ENCODE measurements around the gene ZIK1.

The ZIK1 gene

DNA sequence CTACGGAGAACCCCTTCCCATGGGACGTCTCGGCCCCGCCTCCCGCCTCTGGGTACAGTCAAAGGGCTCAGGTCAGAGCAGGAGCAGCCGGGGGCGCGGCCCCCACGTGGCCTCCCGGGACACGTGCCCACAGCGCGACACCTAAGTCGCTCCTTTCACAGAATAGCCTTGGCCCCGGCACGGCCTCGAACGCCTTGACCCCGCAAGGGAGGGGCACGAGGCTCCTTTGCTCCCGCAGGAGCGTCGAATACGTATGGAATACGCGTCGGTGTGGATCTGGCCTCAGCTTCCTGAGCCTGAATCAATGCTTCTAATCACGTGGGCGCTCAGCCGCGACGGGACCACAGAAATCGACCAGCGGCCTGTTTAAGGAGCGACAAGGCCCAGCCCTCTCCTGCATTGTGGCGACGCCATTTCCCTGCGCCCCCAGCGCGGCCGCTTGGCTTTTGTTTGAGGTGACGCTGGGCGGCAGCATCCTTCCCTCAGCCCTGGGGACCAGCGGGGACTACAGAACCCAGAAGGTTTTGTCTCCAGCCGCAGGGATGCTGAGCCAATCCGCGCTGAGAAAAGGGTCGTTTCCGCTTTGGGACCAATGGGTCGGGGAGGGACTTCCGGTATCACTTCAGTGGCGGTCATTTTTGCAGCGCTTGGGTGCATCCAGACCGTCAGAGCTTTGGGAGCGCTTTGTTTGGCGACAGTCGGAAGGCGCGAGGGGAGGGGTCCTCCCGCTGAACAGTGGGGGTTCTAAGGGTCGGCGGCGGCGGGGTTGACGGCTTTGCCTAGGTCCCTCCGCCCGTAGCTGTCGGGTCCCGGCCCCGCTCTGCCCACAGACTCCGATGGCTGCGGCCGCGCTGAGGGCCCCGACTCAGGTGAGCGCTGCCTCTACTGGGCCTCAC is at the start of gene ZIK1:
ZIK1 (plus strand) TSS at position 625 of the 896 bp plus-strand sequence; CDS start at position 837, 212 bp downstream.
- DNase-seq (ENCODE audit: low read depth), result peak; percentile 89

DNA sequence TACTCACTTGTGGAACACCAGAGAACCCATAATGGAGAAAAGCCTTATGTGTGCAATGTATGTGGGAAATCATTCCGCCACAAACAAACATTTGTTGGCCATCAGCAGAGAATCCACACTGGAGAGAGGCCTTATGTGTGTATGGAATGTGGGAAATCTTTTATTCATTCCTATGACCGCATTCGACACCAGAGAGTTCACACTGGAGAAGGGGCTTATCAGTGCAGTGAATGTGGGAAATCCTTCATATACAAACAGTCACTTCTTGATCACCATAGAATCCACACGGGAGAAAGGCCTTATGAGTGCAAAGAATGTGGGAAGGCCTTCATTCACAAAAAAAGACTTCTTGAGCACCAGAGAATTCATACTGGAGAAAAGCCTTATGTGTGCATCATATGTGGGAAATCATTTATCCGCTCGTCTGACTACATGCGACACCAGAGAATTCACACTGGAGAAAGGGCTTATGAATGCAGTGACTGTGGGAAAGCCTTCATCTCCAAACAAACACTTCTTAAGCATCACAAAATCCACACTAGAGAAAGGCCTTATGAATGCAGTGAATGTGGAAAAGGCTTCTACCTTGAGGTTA is 45.9 kb upstream of the ZIK1 start:
- DNase-seq (ENCODE audit: low read depth), result no peak

GRCh38 chr19:57546513-57546912 is 37.4 kb upstream of the ZIK1 start:
- no peak for DNase-seq (ENCODE audit: low read depth)

DNA sequence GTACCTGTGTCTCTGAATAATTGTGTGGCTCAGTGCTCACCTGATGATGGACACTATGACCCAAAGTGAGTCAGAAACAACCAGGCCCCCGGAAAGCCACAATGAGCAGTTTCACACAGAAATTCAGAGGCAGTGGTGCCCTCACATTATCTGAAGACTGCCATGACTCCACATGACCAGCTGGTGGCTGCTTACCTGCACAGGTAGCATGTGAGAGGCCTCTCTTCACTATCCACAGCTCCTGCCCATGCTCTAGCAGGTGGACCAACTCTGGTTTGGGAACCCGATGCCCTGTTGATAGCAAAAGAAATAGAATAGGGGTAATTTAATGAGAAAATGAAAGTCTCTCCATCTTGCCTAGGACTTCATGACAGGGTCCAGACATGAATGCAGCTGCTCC is 31.5 kb upstream of the ZIK1 start:
- no peak for DNase-seq (ENCODE audit: low read depth)

- DNase-seq (ENCODE audit: low read depth), result no peak
Observed at GRCh38 chr19:57557659-57558058, 26.3 kb upstream of the ZIK1 start.

GRCh38 chr19:57558525-57558924 is 25.4 kb upstream of the ZIK1 start:
- DNase-seq (ENCODE audit: low read depth), result no peak

- no peak for DNase-seq (ENCODE audit: low read depth)
Observed at GRCh38 chr19:57559008-57559403, 24.9 kb upstream of the ZIK1 start.

DNA sequence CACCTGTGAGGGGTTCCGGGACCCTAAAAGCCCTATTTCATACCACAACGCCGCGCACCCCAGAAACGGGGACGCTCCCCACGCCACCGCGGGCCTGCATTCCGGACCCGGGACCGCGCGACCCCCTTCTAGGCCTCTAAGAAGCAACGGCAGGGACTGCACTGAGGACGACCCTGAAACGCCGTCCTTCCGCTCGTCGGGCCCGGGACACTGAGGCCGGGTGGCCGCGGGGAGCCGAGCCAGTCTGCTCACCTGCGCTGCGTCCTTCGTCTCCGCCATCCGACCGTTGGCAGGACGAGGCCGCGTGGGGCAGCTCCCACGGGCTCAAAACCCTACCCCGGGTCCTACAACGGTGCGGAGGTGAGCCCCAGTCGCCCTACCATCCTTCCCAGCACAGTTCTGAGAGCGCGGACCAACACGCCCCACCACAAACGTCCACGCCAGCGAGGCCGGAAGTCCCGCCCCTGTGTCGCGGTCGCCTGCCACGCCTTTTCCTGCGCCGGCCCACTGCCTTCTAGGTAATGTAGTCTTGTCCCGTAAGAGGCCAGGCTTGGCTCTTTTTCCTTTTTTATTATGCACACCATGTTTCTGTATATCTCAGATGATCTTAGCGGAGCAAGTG is 24.4 kb upstream of the ZIK1 start, which contains the start of gene ZNF550:
ZNF550 (minus strand) TSS at position 460 of the 622 bp plus-strand sequence; CDS start at position 279, 181 bp downstream.
- peak; percentile 81 for DNase-seq (ENCODE audit: low read depth)

- peak; percentile 45 for DNase-seq (ENCODE audit: low read depth)
Observed at GRCh38 chr19:57560049-57560491, 23.9 kb upstream of the ZIK1 start.

DNA sequence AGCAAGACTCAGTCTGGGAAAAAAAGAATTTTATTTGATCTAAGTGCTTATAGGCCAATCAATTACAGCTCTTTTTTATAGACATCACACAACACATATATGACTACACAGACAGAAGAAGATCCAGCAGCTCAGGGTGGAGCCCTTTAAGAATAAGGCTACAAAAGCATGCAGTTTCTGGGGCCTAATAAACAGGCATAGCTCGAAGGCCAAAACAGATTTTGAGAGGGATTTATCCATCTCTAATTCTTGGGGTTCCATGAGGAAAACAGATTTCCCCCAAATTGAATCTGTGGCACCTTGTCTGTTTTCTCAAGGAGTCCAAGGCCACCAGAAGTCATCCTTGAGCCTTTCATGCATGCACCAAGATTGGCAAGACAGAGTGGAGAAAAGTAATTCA is 20.4 kb upstream of the ZIK1 start:
- DNase-seq (ENCODE audit: low read depth), result no peak

DNA sequence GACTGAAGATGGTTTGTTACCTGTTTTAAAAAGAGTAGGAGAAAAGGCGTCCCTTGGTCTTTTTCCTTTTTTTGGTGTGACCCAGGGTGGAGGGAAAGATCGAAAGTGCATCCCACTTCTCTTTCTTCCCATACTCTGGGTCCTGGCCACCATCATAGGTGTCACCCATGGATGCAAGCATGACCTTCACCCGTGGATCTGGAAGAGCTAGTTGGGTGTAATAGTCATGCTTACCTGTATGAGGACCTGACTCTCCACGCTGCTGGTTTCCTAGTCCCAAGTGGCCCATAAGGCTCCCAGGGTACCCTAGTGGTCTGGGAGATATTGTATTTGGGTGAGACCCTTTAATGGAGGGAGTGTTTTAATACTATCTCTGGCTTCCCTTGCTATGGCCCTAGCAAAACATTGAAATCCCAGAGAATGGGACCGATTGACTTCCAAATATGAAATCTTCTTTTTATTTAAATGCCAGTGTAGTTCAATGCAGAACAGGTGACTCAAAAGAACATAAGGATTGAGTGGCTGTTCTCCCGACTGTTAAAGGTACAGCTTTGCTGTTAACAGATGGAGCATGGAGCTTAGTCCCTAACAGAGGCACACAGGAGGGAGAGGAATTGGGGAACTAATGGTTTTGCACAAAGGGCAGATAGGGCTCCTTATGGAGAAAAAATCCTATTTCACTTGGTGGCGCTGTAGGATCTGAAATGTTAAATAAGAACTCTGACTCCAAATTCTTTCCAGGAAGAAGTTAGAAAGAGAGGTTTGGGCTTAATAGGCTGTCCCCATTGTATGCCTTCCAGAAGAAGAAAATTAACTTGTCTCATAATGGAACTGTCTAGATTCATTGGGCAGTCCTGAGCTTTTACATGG is 17.3 kb upstream of the ZIK1 start:
- no peak for DNase-seq (ENCODE audit: low read depth)

GRCh38 chr19:57570707-57571106 is 13.2 kb upstream of the ZIK1 start:
- DNase-seq (ENCODE audit: low read depth), result no peak

GRCh38 chr19:57572415-57572947 is 11.5 kb upstream of the ZIK1 start:
- DNase-seq (ENCODE audit: low read depth), result no peak

DNA sequence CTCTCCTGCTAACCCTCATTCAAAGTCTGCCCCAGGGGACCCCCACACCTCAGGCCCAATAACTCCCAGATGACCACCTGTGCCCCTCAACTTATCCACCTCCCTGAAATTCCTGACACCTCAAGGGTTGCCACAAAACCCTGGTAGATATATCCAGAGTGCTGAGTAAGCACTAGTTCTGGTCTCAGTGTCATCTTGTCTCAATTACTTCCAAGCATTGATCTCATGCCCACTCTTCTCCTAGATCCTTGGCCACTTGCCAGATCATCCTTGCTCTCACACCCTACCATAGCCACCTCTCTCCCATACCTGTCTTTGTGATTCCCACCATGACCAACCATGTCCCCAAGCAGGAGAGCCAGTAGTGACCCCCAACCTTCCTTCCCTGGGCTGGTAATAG is 7.3 kb upstream of the ZIK1 start:
- no peak for DNase-seq (ENCODE audit: low read depth)

- peak; percentile 98 for DNase-seq (ENCODE audit: low read depth)
Observed at GRCh38 chr19:57578487-57579205, 5.3 kb upstream of the ZIK1 start, which contains the start of gene ZNF416. Gene ZNF416, minus strand, starts transcription at chr19:57578911. Its CDS starts 207 bp downstream, at chr19:57578704.

DNA sequence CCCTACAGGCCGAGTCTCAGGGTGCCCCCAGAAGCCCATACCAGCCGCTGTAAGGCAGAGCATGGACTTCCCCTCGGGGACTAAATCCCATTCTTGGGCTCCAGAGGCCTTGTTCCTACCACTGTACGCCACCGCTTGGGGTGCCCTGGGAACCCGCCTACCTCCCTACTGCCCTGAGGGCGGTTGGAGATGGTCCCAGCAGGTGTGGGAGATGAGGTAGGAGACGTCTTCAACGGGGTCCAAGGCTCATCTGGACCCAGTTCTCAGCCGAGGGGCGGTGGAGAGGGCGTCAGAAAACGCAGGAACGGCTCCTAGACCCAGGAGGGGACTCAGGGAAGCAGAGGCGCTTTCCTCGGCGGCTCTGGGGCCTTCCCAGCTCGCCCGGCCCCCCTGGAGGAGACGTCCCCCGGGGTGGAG is 833 bp upstream of the ZIK1 start:
- no peak for DNase-seq (ENCODE audit: low read depth)

GRCh38 chr19:57587529-57587928 is 3.6 kb downstream of the ZIK1 start:
- peak; percentile 19 for DNase-seq (ENCODE audit: low read depth)

GRCh38 chr19:57599377-57599760 is 15.4 kb downstream of the ZIK1 start:
- DNase-seq (ENCODE audit: low read depth), result no peak

GRCh38 chr19:57599761-57600383 is 15.9 kb downstream of the ZIK1 start, which contains the start of gene ZNF530:
Gene ZNF530, plus strand, starts transcription at chr19:57599885. Its CDS starts 4,461 bp downstream, at chr19:57604346.
- DNase-seq (ENCODE audit: low read depth), result peak; percentile 91

- DNase-seq (ENCODE audit: low read depth), result no peak
Observed at GRCh38 chr19:57606931-57607330, 23.0 kb downstream of the ZIK1 start.
